GM19035 (cell line): ENCODE results near the gene GABRB3.
"Not testable (repeated sequence)": the region's sequence is repeated elsewhere in the genome, so short reads cannot be mapped to it uniquely, and the experiment has no call there.

ENCODE experiments used
- ATAC-seq: cut with Tn5 transposase; IDR thresholded peaks from one replicate; pipeline ENCODE4 v1.9.1; 2021; ENCODE audit not compliant: unreplicated experiment

The GABRB3 gene

DNA sequence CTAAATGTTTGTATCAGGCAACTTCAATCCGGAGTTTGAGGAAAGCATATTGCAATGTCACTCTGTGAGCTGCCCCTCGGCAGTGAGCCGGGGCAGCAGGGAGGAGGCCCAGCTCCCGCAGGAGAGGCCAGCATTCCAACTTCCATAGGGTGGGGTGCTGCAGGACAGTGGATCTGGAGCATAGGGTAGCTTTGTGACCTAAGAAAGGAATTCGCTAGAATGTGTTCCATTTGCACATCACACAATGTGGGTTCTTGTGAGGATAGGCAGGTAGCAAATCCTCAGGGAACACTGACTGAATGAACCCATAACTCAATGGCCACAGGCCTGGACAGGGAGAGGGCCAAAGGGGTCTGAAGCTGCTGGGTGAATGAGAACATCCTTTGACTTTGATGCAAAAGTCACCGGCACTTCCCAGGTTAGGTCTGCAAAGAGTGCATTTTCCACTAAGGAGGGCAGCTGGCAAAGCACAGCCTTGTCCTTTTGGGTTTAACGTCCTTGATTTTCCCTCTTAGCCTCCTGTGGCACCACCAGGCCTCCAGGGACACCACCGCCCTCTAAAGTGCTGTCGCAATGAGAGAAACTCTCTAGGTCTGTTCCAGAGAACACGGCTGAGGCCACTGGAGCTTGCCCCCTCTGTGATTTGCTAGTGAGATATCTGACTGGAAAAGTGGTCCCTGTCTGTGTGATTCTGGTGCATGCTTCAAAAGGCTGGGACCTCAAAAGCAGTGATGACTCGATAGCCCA lies 36.2 kb downstream of the GABRB3 start:
- no peak for ATAC-seq

- no peak for ATAC-seq
These were observed 40.9 kb downstream of the GABRB3 start for GRCh38 chr15:26731965-26732364.

GRCh38 chr15:26729581-26729980 lies 43.3 kb downstream of the GABRB3 start:
- ATAC-seq: no peak

DNA sequence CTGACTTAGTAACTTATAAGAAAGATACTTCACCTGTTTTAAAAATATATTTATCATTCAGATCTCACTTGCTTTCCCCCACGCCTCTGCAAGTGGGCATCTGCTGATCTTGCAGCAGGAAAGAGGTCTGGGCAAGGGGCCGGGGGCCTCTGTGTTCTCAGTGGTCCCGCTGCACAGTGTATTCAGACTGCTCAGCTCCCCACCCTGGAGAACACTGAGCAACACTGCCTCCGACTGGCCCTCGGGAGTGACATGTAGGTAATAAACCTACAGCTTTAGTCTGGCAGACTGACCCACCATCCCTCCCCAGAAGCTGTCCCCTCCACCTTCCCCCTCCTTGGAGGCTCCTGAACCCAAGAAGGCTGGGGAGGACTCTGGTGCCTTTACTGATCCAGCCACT lies 43.8 kb downstream of the GABRB3 start:
- ATAC-seq: no peak

DNA sequence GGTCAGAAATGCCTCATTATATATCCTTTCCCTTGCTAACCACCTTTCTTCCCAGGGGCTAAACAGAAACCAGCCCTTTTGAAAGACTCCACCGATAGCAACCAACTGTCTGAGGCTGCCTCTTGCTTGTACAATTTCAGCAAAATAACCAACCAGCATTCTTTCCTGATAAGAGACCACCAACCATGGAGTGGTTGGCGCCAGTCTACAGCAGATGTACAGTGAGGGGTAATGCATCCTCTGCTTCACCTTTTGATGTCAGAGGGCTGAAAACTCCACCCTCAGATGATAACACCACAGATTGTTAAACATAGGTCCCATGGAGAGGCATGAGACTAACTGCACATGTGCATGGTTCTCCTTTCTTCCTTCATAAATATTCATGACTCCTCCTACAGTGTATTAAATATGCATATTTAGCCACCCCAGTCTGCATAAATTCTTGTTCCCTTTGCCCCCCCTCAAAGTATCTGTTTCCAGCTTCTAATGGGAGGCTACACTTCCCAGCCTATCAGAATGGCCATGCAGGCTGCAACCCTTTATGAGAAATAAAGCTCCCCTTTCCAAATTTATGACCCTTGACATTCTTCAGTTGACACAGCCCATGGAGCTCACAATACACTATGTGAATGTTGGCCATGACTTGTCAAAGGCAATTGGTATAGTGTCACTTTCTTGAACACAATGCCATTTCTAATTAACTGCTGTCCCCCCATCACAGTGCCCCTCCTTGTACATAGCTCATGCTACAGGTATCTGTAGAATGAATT lies 48.3 kb downstream of the GABRB3 start:
- no peak for ATAC-seq

- ATAC-seq: no peak
These were observed 50.2 kb downstream of the GABRB3 start for GRCh38 chr15:26722621-26723160.

- no peak for ATAC-seq
These were observed 51.5 kb downstream of the GABRB3 start for GRCh38 chr15:26721232-26721967.

DNA sequence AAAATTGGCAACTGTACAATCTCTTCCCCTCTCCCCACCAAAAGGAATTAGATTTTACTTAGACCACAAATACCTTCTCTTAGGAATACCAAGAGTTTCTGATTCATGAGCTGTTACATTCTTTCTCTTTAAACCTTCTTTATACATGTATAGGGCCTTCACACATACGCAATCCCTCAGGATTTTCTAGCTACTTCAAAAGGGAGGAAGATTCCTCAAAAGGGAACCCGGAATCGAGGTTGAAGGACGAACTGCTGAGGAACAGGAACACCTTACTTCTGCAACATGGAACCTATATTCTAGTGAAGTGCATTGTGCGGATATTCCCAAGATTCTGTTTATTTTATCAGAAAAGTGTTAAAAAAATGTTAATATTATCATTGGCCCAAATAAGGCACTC lies 52.3 kb downstream of the GABRB3 start:
- ATAC-seq: no peak

GRCh38 chr15:26719866-26720265 lies 53.0 kb downstream of the GABRB3 start:
- not testable (repeated sequence) for ATAC-seq

DNA sequence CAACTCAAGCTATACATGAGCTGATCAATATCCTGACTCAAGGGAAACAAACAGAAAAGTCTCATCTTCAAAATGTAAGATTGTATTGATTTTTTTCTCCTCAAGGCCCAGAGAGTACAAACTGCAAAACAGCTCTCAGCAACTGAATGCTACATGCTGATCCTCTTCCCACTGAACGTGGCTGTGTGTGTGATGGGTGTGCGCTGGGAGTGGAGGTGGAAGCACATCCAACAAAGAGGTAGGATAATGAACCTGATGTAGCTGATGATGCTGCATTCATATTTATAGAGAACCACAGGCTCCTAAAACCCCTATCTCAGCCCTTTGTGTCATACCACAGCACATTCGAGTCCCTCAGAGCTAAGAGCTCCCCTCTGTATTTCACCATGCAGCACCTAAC lies 56.8 kb downstream of the GABRB3 start:
- no peak for ATAC-seq

- no peak for ATAC-seq
These were observed 59.4 kb downstream of the GABRB3 start for GRCh38 chr15:26713498-26713897.

DNA sequence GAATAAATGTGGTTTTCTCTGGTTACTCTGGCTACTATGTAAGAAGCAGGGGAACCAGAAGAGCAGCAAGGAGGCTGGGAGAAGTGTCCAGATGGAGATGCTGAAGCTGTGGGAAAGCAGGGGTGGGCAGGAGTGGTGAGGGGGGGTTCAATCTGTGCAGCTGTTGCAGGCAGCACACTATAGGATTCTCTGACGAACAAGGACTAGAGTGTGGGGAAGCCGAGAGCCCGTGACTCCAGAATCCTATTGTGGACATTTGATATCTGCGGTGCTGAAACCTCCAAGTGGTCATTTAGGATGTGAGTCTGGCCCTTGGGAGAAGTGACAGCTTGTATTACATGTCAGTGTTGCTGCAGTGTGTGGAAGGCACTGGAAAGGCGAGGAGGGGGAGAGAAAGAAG lies 60.5 kb downstream of the GABRB3 start:
- no peak for ATAC-seq

GRCh38 chr15:26711445-26711844 lies 61.4 kb downstream of the GABRB3 start:
- no peak for ATAC-seq

- ATAC-seq: no peak
These were observed 70.5 kb downstream of the GABRB3 start for GRCh38 chr15:26702381-26702780.

GRCh38 chr15:26698555-26698954 lies 74.3 kb downstream of the GABRB3 start:
- no peak for ATAC-seq

DNA sequence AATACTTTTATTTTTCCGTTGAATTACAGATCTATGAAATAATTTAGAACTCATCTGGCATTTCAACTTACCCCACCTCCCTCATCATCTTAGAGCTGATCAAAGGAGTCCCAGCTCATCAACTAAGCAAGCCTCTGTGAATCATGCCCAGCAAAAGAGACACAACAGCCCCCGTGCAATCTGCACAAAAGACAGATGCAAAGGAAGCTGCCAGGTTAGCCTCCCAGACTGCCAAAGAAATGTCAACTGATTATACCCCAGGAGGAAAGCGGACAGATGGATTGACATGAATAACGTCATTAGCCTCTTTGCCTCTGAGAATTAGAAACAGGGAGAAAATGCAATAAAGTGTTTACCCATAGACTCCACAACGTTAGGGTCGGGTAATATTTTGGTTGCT lies 75.0 kb downstream of the GABRB3 start:
- ATAC-seq: no peak

DNA sequence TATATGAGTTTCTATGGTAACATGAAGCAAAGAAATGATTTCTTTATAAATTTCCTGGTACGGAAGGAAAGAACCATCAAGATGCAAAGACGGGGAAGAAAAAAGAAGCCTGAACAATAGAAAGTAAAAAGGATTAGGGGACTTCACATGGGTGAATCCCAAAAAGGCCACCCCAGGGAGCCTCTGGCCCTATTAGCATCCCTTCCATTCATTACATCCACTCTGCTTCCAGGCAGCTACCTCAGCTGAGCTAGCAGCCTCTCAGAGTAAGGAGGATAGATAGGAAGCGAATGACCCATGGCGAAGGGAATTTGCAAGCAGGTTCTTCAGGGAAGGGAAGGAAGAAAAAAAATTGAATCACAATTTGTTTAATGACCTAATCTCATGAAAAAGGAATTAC lies 81.6 kb downstream of the GABRB3 start:
- ATAC-seq: no peak

DNA sequence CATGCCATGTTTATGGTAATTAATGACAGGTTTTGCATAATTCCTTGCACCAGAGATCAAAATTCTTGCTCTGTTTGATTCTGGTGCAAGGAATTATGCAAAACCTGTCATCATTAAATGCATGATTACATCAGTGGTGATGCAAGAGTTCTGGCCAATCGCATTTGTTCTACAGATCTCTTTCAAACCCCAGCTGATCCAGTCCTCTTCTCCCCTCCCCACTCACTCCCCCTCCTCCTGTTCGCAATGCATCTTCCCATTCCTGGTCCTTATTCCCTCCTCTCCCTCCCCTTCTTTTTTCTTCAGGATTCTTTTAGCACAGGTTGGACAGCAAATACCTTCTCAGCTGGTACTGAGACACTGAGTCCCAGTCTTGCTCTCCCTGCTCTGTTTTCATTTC lies 82.1 kb downstream of the GABRB3 start:
- no peak for ATAC-seq

DNA sequence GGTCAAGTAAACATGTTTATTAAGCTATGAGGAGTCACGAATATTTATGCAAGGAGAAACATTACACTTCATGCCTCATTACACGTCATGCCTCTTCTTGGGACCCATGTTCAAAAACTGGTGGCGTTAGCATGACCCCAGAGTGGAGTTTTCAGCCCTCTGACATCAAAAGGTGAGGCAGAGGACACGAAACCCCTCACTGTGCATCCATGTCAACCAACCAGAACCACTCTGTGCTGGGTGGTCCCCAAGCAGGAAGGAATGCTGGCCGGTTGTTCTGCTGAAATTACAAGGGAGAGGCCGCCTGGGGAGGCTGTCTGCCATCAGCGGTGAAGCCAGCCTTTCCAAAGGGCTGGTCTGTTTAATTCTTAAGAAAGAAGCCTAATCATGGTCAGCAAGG lies 83.4 kb downstream of the GABRB3 start:
- no peak for ATAC-seq

- no peak for ATAC-seq
These were observed 86.2 kb downstream of the GABRB3 start for GRCh38 chr15:26686547-26687187.

DNA sequence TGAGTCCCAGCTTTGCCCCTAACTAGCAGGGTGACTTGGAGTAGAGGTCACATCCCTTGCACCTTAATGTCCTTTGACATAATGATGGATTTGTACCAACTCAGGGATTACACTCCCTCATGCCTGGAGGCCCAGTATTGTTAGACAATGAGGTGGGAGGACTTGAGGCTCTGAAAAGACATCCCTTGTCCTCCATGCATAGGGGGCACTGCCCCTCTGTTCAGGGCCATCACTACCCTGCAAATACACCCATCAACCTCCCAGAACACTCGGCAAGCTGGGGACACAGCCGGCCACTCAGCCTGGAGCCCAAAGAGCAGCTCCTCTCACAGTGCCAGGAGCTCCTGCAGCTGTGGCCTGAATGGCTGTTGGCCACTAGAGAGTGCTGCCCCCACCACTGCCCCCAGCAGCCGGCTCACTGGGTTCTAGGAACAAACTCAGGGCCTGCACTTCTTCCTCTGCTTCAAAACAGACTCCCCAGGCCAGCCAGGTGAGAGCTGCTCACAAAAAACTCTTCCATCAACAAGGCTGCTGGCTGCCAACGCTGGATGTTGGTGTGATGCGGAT lies 90.2 kb downstream of the GABRB3 start:
- ATAC-seq: no peak
